Epithelial cell of proximal tubule (primary cell): ENCODE measurements around the gene NCAPD3. TPM values are rescaled to one million over a fixed set of nuclear protein-coding genes. Genes with fewer than 3 reads are reported as not detected.
"Not testable (repeated sequence)": the region's sequence is repeated elsewhere in the genome, so short reads cannot be mapped to it uniquely, and the experiment has no call there.

Source experiments
- DNase-seq: peaks from one replicate; pipeline ENCODE4 v3.0.0-alpha.2; 2011; ENCODE audit warnings: low read depth
- H3K4me3 ChIP-seq: 2 replicates; pipeline ENCODE4 v1.5.1; 2011; ENCODE audit warnings: low read depth, mild to moderate bottlenecking, low read length
- CTCF ChIP-seq: conservative IDR thresholded peaks from 2 replicates; pipeline ENCODE4 v1.5.1; 2012; ENCODE audit warnings: low read depth, mild to moderate bottlenecking, low read length
- total RNA-seq: library from RNA; depleted of rRNA; stranded (reverse); fragments of >200 nt; gene quantifications from 2 replicates; pipeline ENCODE4 v1.2.3, GENCODE V29; 2015

The NCAPD3 gene
- total RNA-seq, 1 donor from 2014 or later, result 16.2 TPM

DNA sequence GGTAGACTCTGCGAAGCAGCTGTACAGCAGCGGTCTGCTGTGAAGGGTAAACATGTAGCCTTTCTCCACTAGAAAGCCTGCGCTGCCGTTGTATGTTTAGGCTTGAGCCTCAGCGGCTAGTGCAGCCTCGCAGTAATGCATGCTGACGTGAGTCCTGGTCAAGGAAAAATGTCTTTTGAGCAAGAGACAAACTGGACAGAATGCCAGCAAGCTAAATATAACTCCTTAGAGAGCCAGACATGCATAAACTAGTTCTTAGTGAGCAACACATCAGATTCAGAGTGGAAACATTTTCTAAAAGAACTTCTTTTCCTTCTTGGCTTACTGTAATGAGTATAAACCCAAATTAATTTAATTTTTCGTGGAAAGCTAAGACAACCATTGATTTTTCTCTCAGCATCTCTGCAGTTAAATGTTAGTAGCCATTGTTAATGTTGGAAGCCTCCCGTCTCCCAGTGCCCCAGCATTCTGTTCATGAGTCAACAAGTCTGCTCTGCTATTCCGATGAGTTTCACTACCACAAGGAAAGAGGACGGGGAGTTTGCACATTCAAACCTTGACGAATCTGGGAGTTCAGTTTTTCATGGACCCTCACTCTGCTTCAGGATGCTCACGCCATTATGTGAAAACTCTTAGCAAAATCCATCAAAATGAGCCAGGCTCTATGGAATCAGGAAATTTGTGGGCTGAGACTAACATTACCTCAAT, 103.5 kb downstream of the NCAPD3 start:
- H3K4me3 ChIP-seq, result no peak overlapping the region

DNA sequence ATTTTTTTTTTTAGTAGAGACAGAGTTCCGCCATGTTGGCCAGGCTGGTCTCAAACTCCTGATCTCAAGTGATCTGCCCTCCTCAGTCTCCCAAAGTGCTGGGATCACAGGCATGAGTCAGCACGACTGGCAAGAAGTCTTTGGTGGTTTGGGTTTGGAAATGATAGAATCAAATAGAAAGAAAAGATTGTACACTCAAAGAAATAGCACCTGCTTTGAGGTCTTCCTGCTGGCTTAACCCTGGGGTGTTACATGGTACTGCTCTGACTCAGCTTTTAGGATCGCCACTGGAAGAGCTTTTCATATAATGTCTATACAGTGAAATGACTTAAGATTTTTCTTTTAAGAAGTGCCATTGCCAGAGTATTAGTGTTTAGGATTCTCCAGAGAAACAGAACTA, 104.7 kb downstream of the NCAPD3 start:
- no peak for DNase-seq
- H3K4me3 ChIP-seq, result no peak overlapping the region
- TF ChIP-seq CTCF, result no peak

More for the DNA sequence above, 103.5 kb downstream of the NCAPD3 start:
- TF ChIP-seq CTCF, result no peak
- no peak for DNase-seq

- H3K4me3 ChIP-seq, result no peak overlapping the region
- DNase-seq, result no peak
- no peak for TF ChIP-seq CTCF
These were observed 105.8 kb downstream of the NCAPD3 start for GRCh38 chr11:134118006-134118405.

DNA sequence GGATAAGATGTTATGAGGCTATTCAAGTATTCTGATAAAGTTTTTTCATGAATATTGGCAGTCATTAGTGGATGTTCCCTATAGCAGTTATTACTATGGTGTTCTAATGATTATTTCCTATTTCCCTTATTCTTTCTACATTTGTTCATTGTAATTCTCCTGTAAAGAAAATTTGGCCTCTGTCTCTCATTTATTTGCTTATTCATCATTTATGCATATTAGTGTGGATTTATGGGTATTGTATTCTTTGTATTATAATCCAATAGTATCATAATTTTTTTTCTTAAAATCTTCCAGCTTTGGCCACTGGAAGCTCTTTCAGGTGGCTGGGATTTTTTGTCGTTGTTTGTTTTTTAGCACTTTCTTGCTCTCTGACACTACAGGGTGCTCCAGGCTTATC, 107.6 kb downstream of the NCAPD3 start:
- H3K4me3 ChIP-seq, result no peak overlapping the region
- no peak for TF ChIP-seq CTCF
- DNase-seq, result no peak

DNA sequence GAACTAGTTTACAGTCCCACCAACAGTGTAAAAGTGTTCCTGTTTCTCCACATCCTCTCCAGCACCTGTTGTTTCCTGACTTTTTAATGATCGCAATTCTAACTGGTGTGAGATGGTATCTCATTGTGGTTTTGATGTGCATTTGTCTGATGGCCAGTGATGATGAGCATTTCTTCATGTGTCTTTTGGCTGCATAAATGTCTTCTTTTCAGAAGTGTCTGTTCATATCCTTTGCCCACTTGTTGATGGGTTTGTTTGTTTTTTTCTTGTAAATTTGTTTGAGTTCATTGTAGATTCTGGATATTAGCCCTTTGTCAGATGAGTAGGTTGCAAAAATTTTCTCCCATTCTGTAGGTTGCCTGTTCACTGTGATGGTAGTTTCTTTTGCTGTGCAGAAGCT, 110.0 kb downstream of the NCAPD3 start:
- not testable (repeated sequence) for H3K4me3 ChIP-seq, DNase-seq

GRCh38 chr11:134110252-134110815, 113.4 kb downstream of the NCAPD3 start:
- H3K4me3 ChIP-seq, result no peak overlapping the region
- no peak for DNase-seq
- TF ChIP-seq CTCF, result no peak

Other genes with a start within 250 kb of the NCAPD3 start
- 22.0 and 24.2 TPM in 2 replicates for gene JAM3, start 154.9 kb downstream of the NCAPD3 start, total RNA-seq
- 17.8 and 23.1 TPM in 2 replicates for gene VPS26B, start 704 bp upstream of the NCAPD3 start, total RNA-seq
- 51.6 and 69.2 TPM in 2 replicates for gene THYN1, start 29.4 kb upstream of the NCAPD3 start, total RNA-seq
- 15.6 and 18.1 TPM in 2 replicates for gene ACAD8, start 29.6 kb upstream of the NCAPD3 start, total RNA-seq
- 0.17 TPM in 1 of 2 replicates, not detected in the other for gene GLB1L3, start 52.4 kb upstream of the NCAPD3 start, total RNA-seq
- gene GLB1L2, start 108.0 kb upstream of the NCAPD3 start, total RNA-seq, result 6.8 and 14.7 TPM in 2 replicates
- gene B3GAT1, start 188.3 kb upstream of the NCAPD3 start, total RNA-seq, result 0.07 TPM in 1 of 2 replicates, not detected in the other